ENCODE data around the gene OXTR.

OXTR gene

DNA sequence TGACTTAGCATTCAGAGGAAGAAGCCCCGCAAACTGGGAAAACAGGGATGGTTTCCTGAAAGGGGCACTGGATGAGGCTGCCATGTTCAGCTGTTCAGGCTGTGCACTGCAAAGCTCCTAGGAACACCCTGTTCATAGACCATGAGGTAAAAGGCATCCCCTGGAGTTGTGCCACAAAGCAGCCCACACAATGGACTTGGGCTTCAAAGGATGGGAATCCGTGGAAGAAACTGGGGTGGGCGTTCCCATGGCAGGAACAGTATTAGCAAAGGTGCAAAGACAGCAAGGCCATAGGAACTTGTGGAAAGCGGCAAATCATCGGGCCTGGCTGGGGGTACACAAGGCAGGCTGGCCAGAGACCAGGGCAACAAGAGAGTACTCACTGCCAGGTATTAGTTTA is 8.9 kb downstream of the OXTR start:
- TF ChIP-seq ZNF274 (IDR thresholded peaks at IDR 0.05; ENCODE audit: low read depth, low read length), result no peak
- no peak overlapping the region for H3K4me3 ChIP-seq (ENCODE audit: low read length)

DNA sequence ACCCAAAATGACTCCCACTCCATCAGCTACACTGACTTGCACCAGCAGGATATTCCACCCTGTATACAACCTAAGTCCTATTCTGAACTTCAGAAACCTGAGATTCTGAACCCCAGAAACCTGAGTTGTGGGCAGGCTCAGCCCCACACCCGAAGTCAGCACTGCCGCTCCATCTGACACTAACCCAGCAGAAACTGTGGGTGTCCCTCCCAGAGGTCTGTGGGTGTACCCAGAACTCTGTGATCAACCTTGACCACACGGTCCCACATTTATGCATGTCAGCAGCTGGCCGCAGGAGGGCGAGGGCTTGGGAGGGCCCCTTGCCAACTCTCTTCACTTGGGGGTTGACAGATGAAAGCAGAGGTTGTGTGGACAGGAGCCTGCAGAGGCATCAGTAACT is 9.3 kb downstream of the OXTR start:
- no peak for TF ChIP-seq ZNF274 (IDR thresholded peaks at IDR 0.05; ENCODE audit: low read depth, low read length)
- H3K4me3 ChIP-seq (ENCODE audit: low read length), result no peak overlapping the region

DNA sequence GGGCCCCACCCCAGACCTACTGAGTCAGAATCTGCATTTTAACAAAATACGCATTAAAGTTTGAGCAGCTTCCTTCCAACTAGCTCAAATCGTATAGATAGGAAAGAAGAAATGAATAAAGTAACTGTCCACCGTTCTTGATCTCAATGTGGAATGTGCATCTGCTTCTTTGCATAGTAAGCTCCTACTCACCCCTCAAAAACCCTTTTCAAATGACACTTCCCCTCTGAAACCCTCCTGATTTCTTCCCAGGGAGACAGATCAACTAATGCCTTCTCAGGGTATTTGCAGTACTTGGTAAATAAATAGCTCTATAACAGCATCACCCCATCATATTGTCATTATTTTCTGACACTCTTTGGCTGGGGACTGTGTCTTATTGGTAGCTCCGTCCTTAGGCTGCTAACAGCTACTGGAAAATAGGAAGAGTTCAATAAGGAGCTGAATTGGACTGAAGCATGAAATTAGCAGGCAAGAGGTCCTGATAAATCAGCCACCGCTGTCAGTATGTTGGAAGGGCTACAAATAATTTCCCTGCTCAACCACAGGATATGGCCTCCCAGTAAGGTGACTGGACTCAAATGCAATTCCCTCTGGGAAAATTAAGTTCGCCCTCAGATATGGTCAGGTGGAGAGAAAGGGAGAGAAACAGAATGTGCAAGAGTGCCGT is 10.2 kb downstream of the OXTR start:
- H3K4me3 ChIP-seq (ENCODE audit: low read length), result no peak overlapping the region
- TF ChIP-seq ZNF274 (IDR thresholded peaks at IDR 0.05; ENCODE audit: low read depth, low read length), result no peak

GRCh38 chr3:8757551-8758518 is 11.6 kb downstream of the OXTR start:
- no peak for TF ChIP-seq ZNF274 (IDR thresholded peaks at IDR 0.05; ENCODE audit: low read depth, low read length)
- no peak overlapping the region for H3K4me3 ChIP-seq (ENCODE audit: low read length)

- no peak for TF ChIP-seq ZNF274 (IDR thresholded peaks at IDR 0.05; ENCODE audit: low read depth, low read length)
- H3K4me3 ChIP-seq (ENCODE audit: low read length), result no peak overlapping the region
Measured at GRCh38 chr3:8756671-8757070, 12.7 kb downstream of the OXTR start.

- TF ChIP-seq ZNF274 (IDR thresholded peaks at IDR 0.05; ENCODE audit: low read depth, low read length), result no peak
- no peak overlapping the region for H3K4me3 ChIP-seq (ENCODE audit: low read length)
Measured at GRCh38 chr3:8755564-8756237, 13.7 kb downstream of the OXTR start.

GRCh38 chr3:8755097-8755496 is 14.3 kb downstream of the OXTR start:
- H3K4me3 ChIP-seq (ENCODE audit: low read length), result no peak overlapping the region
- no peak for TF ChIP-seq ZNF274 (IDR thresholded peaks at IDR 0.05; ENCODE audit: low read depth, low read length)

GRCh38 chr3:8752832-8753231 is 16.6 kb downstream of the OXTR start:
- TF ChIP-seq ZNF274 (IDR thresholded peaks at IDR 0.05; ENCODE audit: low read depth, low read length), result no peak

GRCh38 chr3:8749316-8749715 is 20.1 kb downstream of the OXTR start:
- no peak overlapping the region for H3K4me3 ChIP-seq (ENCODE audit: low read length)
- no peak for TF ChIP-seq ZNF274 (IDR thresholded peaks at IDR 0.05; ENCODE audit: low read depth, low read length)

More at GRCh38 chr3:8752832-8753231, 16.6 kb downstream of the OXTR start:
- no peak overlapping the region for H3K4me3 ChIP-seq (ENCODE audit: low read length)

- no peak for TF ChIP-seq ZNF274 (IDR thresholded peaks at IDR 0.05; ENCODE audit: low read depth, low read length)
- no peak overlapping the region for H3K4me3 ChIP-seq (ENCODE audit: low read length)
Measured at GRCh38 chr3:8746780-8747345, 22.6 kb downstream of the OXTR start.

GRCh38 chr3:8745619-8746370 is 23.6 kb downstream of the OXTR start:
- no peak for TF ChIP-seq ZNF274 (IDR thresholded peaks at IDR 0.05; ENCODE audit: low read depth, low read length)
- H3K4me3 ChIP-seq (ENCODE audit: low read length), result no peak overlapping the region

DNA sequence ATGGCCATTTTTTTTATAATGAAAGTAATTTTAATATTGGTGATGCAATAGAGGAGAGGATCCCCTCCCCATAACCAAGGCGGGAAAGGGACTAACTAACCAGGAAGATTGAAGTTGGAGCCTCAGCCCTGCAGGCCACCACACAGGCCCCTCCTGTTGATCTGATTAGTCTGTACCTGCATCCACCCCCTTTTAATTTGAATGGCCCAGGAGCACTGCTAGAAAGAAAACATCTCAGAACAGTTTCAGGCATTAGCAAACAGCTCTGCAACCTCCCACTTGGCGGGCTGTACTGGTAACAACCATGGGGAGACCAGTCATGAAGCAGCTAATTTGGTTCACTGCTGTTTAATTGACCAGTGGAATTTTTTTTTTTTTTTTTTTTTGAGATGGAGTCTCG is 25.5 kb downstream of the OXTR start:
- no peak for TF ChIP-seq ZNF274 (IDR thresholded peaks at IDR 0.05; ENCODE audit: low read depth, low read length)
- no peak overlapping the region for H3K4me3 ChIP-seq (ENCODE audit: low read length)

- TF ChIP-seq ZNF274 (IDR thresholded peaks at IDR 0.05; ENCODE audit: low read depth, low read length), result no peak
- H3K4me3 ChIP-seq (ENCODE audit: low read length), result no peak overlapping the region
Measured at GRCh38 chr3:8743021-8743601, 26.3 kb downstream of the OXTR start.
